A172 (cell line): ENCODE data around the gene ZNF500. TPM values are rescaled to one million over a fixed set of nuclear protein-coding genes. Genes with fewer than 3 reads are reported as not detected.
A peak's percentile ranks its signal among the peaks of the same experiment; 100 is the strongest.
"Not testable (repeated sequence)": the region's sequence is repeated elsewhere in the genome, so short reads cannot be mapped to it uniquely, and the experiment has no call there.

Source experiments
- DNase-seq: peaks from one replicate; pipeline ENCODE4 v3.0.0-alpha.2; 2015; ENCODE audit warnings: low spot score
- total RNA-seq: library from RNA; depleted of rRNA; stranded (reverse); fragments of >200 nt; shearing (Covaris generic); gene quantifications from 2 replicates; pipeline ENCODE4 v1.2.3, GENCODE V29; 2014

Gene ZNF500
- total RNA-seq, 1 experiment from 2014 or later, result 25.1 TPM

DNA sequence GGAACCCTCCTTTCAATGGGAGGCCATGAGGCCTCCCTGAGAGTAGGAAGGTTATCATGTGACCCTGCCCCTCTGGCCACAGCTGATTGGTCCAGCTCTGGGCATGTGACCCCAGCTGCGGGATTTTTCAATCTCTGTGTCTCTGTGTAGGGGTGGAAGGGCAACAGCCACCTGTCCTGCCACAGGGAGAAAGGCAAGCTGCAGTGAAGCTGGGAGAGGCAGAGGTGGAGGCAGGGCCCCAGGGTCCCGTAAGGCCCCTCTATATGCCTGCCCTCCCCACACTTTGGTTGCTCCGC is 21.7 kb downstream of the ZNF500 start:
- no peak for DNase-seq

- no peak for DNase-seq
These were observed 22.2 kb downstream of the ZNF500 start for GRCh38 chr16:4744555-4745273.

DNA sequence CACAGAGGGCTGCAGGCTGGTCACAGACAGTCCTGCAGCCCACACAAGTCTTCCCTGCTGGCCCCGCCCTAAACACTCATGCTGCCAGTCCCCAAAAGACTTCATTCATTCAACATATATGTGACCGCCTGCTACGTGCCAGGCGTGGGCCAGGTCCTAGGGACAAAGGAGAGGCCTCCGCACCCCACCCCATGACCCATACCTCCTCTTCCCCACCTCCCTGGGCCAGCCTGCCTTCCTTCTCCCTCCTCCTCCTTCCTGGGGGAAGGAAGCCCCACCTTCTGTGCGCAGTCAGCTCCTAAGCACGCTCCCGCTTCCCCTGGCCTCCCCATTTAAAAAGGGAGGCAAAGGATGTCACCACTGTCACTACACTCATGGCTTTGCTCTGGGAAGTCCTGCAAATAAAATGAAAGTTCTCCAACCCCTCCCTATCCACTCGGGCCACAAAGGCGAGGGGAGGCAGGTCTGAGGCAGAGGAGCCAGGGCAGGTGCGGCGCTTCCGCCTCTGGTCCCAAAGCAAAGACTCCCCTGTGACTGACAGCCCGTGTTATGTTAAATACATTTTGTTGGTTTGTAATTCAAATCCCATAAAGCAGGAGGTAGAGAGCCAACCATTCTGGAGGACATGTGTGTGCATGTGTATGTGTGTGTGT is 23.6 kb downstream of the ZNF500 start:
- DNase-seq, result no peak

- not testable (repeated sequence) for DNase-seq
These were observed 28.6 kb downstream of the ZNF500 start for GRCh38 chr16:4738370-4738769.

DNA sequence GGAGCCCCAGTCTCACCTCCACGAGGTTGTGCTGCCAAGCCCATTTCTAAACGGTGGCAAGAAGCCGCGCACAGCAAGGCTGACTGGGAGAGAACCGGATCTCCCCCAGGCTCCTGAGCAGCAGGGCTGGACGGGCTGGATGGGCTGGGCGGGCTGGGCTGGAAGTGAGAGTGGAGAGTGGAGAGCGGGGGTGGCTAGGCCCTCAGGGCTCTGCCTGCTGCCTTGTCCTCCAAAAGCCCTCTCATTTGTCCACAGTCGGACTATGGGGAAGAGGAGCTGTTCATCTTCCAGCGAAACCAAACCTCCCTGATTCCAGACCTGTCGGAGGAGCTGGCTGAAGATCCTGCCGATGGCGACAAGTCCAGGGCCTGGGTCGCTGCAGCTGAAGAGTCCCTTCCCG is 29.4 kb downstream of the ZNF500 start:
- DNase-seq, result no peak

DNA sequence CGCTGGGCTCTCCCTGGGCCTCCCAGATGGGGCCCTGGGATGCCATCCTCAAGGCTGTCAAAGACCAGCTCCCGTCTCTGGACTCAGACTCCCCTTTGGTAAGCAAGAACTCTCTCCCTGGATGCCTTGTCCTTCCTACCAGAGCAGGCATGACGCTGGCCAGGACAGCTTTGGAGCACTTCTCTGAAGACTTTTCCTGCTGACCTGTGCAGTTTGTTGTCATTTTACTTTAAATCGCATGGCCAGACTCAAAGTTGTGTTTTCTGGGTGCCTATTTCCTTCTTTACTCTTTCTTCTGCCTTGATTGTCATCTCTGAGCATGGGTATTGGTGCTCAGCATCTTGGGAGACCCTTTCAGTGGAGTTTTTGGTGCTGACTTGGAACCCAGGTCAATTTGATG is 30.4 kb downstream of the ZNF500 start:
- DNase-seq, result no peak

GRCh38 chr16:4734730-4735535 is 32.0 kb downstream of the ZNF500 start:
- peak; percentile 68 for DNase-seq

DNA sequence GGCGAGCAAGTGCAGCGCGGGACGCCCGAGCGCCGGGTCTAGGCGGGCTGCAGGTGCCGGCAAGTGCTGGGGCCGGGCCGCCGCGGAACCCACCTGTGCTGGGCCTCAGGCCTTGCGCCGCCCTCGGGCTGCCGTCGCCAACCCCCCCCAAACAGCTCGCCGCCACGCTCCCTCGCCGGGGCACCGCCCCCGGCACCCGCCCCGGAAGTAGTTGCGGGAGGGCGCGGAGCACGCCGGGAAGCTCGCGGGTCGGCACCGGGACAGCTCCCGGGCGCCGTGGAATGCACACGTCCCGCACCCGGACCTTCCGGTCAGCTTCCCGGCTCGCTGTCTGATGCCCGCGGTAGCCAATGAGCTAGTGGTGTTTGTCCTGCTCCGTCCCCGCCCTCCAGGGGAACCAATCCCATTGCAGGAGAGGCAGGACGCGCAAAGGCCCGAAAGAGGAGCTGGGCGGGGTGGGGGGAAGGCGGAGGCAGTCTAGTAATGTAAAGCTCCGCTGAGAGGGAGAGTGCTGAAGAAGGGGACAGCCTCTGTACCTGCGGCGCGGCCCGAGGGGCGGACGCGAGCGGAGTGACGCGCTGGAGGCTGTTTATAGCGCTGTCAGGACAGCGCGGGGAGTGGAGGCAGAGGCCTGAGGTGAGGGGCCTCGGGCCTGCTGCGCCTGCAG is 32.8 kb downstream of the ZNF500 start, which contains the start of the genes ANKS3 and DNAAF8:
ANKS3 (minus strand) TSS at position 209 of the 667 bp plus-strand sequence. CDS start 4,122 bp downstream, outside the sequence.
DNAAF8 (plus strand) TSS at position 475 of the 667 bp plus-strand sequence. CDS start 1,978 bp downstream, outside the sequence.
- peak; percentile 96 for DNase-seq

- no peak for DNase-seq
These were observed 33.3 kb downstream of the ZNF500 start for GRCh38 chr16:4733747-4734062.

GRCh38 chr16:4733211-4733742 is 33.7 kb downstream of the ZNF500 start:
- no peak for DNase-seq

DNA sequence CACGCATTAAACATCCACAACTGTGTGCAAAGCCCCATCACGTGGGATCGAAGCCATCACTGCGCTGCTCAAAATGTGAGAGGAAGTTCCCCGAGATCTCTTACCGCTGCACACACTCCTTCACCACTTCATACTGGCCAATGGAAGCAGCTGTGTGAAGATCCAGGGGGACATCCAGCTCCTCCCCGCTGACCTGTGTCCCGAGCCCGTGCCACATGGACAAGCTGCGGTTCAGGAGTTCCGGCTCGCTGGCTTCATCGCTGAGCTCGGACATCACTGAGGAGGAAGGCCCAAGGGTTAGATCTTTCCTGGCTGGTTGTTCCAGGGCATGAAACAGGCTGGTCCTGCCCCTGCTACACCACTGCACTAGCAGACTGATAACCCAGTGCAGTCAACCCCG is 37.1 kb downstream of the ZNF500 start:
- no peak for DNase-seq

- DNase-seq, result no peak
These were observed 38.3 kb downstream of the ZNF500 start for GRCh38 chr16:4728676-4729075.

DNA sequence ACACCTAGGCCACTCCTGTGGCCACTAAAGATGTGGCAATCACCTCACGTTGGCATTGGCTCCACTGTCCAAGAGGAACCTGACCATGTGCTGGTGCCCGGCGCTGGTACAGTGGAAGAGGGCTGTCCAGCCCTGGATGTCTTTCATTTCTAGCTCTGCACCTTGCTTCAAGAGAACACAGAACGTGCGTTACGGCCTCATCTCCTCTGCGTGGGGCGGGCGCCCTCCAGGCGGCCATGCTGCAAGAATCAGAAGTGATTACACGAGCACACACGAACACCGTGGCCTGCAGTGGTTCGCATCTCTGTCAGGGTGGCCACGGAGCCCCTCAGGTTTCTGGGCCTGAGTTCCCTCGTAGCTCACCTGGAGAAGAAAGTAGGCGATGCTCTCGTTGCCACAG is 40.3 kb downstream of the ZNF500 start:
- no peak for DNase-seq

GRCh38 chr16:4724661-4725270 is 42.2 kb downstream of the ZNF500 start:
- DNase-seq, result no peak

GRCh38 chr16:4723071-4723767 is 43.7 kb downstream of the ZNF500 start:
- no peak for DNase-seq

- no peak for DNase-seq
These were observed 48.5 kb downstream of the ZNF500 start for GRCh38 chr16:4718466-4718865.

DNA sequence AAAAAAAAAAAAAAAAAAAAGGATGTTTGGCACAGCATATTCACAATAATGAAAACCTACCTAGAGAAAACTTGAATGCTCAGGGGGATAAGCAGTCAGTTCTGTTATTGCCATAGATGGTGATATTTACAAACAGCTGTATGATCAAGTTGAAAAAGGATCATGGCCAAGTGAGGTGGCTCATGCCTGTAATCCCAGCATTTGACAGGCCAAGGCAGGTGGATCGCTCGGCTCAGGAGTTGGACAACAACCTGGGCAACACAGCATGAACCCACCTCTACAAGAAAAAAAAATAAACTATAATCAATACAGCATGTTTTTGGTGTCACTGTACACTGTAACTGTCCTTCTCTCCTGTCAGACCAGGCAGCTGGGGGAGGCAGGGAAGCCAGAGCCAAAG is 52.0 kb downstream of the ZNF500 start:
- DNase-seq, result no peak

DNA sequence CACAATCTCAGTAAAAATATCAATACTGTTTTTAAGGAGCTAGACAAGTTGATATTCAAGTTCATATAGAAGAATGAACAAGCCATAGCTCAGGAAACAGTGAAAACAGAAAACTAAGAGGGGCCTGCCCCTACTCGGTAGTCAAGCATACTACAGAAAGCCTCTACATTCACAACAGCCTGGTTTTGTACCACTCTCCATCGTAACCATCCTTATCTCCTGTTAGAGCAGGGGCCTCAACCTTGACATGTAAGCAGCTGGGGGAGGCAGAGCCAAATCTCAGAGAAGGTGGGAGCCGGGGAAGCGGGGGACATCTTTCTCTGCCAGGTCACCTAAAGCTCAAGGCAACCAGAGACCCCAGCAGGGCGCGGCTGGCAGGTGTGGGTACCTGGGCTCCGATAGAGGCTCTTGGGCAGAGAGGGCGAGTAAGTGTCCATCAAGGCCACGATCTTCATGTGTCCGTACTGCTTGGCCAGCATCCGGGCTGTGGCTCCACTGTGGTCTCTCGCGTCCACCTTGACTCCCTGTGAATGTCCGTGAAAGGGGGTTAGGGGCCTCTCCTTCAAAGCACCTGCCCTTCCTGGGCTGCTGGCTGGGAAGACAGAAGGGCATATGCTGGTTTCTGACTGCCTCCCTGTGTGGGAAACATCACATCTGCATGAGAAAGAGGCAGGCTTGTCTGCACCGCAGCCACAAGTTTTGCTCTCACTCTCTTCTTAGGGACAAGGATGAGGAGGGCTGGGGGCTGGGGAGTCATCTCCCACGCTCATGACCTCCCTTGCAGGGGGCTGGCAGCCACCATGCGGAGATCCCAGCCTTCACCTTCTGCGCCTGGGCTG is 53.1 kb downstream of the ZNF500 start:
- DNase-seq, result no peak

GRCh38 chr16:4709481-4709880 is 57.5 kb downstream of the ZNF500 start:
- DNase-seq, result no peak

DNA sequence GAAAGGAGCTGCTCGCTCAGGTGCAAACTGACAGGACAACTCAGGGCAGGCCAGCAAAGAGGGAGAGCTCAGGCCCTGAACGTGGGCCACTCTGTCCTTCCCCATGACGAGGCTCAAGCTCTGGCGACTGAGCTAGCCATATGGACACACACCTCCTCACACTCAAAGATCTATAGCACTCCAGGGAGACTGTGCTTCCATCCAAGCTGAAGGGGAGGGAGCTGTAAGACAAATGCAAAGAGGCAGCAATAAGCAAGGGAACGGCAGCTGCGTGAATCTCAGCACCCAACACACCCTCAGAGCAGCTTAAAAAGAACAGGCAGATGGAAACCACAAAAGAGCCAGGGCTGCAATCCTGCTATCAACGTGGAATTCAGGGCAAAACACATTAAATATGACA is 60.1 kb downstream of the ZNF500 start:
- DNase-seq, result no peak
